IMR-90 (cell line): ENCODE measurements around the gene WBP1. TPM values are rescaled to one million over a fixed set of nuclear protein-coding genes. Genes with fewer than 3 reads are reported as not detected.

Source experiments
- ATAC-seq: fragments of 200-7000 bp; cut with Tn5 transposase; 2 replicates; pipeline ENCODE4 v1.9.1; 2020; ENCODE audit warnings: low read depth, mild to moderate bottlenecking, moderate library complexity
- BruUV-seq: library from RNA; stranded (reverse); fragments of 400-500 nt; replicated peaks from 2 replicates; lab custom pipeline; 2021; lab: Mats Ljungman, UMichigan
- CTCF ChIA-PET: fragments of 300-600 bp; formaldehyde crosslinking; extraction: SDS; loops from one replicate; lab custom pipeline; 2021; ENCODE audit warnings: antibody characterized with exemption; lab: Yijun Ruan, JAX
- POLR2A ChIA-PET: fragments of 300-600 bp; sonication (Branson Sonifier 250); formaldehyde crosslinking; loops from one replicate; lab custom pipeline; 2022; ENCODE audit warnings: antibody characterized with exemption; ENCODE audit not compliant: unreplicated experiment; lab: Charles Lee
- DNase-seq: peaks from one replicate; pipeline ENCODE4 v3.0.0; 2013
- H2AFZ ChIP-seq: replicated peaks from 2 replicates; pipeline ENCODE3; 2013; ENCODE audit warnings: low read length, mild to moderate bottlenecking; ENCODE audit not compliant: poor library complexity
- H2AK5ac ChIP-seq: 2 replicates; pipeline ENCODE4 v1.6.1; 2013; ENCODE audit warnings: low read depth, low read length, inconsistent platforms
- H2AK9ac ChIP-seq: replicated peaks from 2 replicates; pipeline ENCODE3; 2013; ENCODE audit warnings: mild to moderate bottlenecking, low read depth, low read length, moderate library complexity; ENCODE audit not compliant: poor library complexity
- H2BK120ac ChIP-seq: 2 replicates; pipeline ENCODE4 v1.6.1; 2013; ENCODE audit warnings: low read depth, low read length, inconsistent platforms
- H2BK15ac ChIP-seq: 3 replicates; pipeline ENCODE4 v1.6.1; 2013; ENCODE audit warnings: low read depth, low read length, inconsistent platforms
- H2BK20ac ChIP-seq: 2 replicates; pipeline ENCODE4 v1.6.1; 2013; ENCODE audit warnings: low read depth, mild to moderate bottlenecking, inconsistent platforms, low read length, moderate library complexity
- H2BK5ac ChIP-seq: 2 replicates; pipeline ENCODE4 v1.6.1; 2013; ENCODE audit warnings: mild to moderate bottlenecking, low read depth, low read length, inconsistent platforms; ENCODE audit not compliant: poor library complexity, severe bottlenecking
- H3K14ac ChIP-seq: replicated peaks from 2 replicates; pipeline ENCODE4 v1.6.1; 2013; ENCODE audit warnings: low read depth, low read length, inconsistent platforms
- H3K18ac ChIP-seq: 2 replicates; pipeline ENCODE4 v1.6.1; 2013; ENCODE audit warnings: low read depth, low read length, control low read depth
- H3K23ac ChIP-seq: 2 replicates; pipeline ENCODE4 v1.6.1; 2013; ENCODE audit warnings: low read depth, low read length, inconsistent platforms
- H3K27ac ChIP-seq: 2 replicates; pipeline ENCODE4 v1.5.1; 2013; ENCODE audit warnings: mild to moderate bottlenecking, control low read depth, low read length; ENCODE audit not compliant: insufficient read depth
- H3K27me3 ChIP-seq: 2 replicates; pipeline ENCODE4 v1.6.1; 2013; ENCODE audit warnings: low read length; ENCODE audit not compliant: control insufficient read depth, insufficient read depth
- H3K36me3 ChIP-seq: 2 replicates; pipeline ENCODE4 v1.6.1; 2013; ENCODE audit warnings: low read length, mixed read lengths; ENCODE audit not compliant: control insufficient read depth, insufficient read depth
- H3K4ac ChIP-seq: 2 replicates; pipeline ENCODE4 v1.6.1; 2013; ENCODE audit warnings: low read depth, low read length, inconsistent platforms
- H3K4me1 ChIP-seq: 2 replicates; pipeline ENCODE4 v1.6.1; 2013; ENCODE audit warnings: low read length, mixed read lengths; ENCODE audit not compliant: control insufficient read depth, insufficient read depth
- H3K4me2 ChIP-seq: 2 replicates; pipeline ENCODE4 v1.6.1; 2013; ENCODE audit warnings: low read depth, mild to moderate bottlenecking, control low read depth, low read length, moderate library complexity
- H3K4me3 ChIP-seq: 2 replicates; pipeline ENCODE4 v1.5.1; 2013; ENCODE audit warnings: low read depth, mild to moderate bottlenecking, control low read depth, low read length, moderate library complexity; ENCODE audit not compliant: insufficient read depth
- H3K56ac ChIP-seq: 2 replicates; pipeline ENCODE4 v1.6.1; 2013; ENCODE audit warnings: low read length, inconsistent platforms; ENCODE audit not compliant: insufficient read depth; ENCODE audit errors: extremely low read depth
- H3K79me1 ChIP-seq, 2 experiments: 2 replicates each; pipeline ENCODE4 v1.6.1; 2013; ENCODE audit warnings: low read length in 2 of 2, inconsistent platforms in 1 of 2, low read depth in 1 of 2
- H3K9ac ChIP-seq: 2 replicates; pipeline ENCODE4 v1.6.1; 2013; ENCODE audit warnings: low read depth, low read length, control low read depth
- H3K9me1 ChIP-seq: 2 replicates; pipeline ENCODE4 v1.6.1; 2013; ENCODE audit warnings: low read length, inconsistent platforms; ENCODE audit not compliant: insufficient read depth
- H3K9me3 ChIP-seq: 2 replicates; pipeline ENCODE4 v1.6.1; 2013; ENCODE audit warnings: low read length; ENCODE audit not compliant: control insufficient read depth, insufficient read depth
- H4K20me1 ChIP-seq: 2 replicates; pipeline ENCODE4 v1.6.1; 2013; ENCODE audit warnings: low read length, inconsistent platforms; ENCODE audit not compliant: insufficient read depth
- H4K5ac ChIP-seq: 2 replicates; pipeline ENCODE4 v1.6.1; 2013; ENCODE audit warnings: mild to moderate bottlenecking, low read depth, low read length, control low read depth
- H4K8ac ChIP-seq, 2 experiments: 2 replicates each; pipeline ENCODE4 v1.6.1; 2013; ENCODE audit warnings: low read depth in 2 of 2, low read length in 2 of 2, control low read depth in 1 of 2, inconsistent platforms in 1 of 2
- H4K91ac ChIP-seq: 2 replicates; pipeline ENCODE4 v1.6.1; 2013; ENCODE audit warnings: low read depth, low read length, inconsistent platforms; ENCODE audit not compliant: insufficient read depth
- FOS ChIP-seq: fragments of 150-350 bp; IDR thresholded peaks from 2 replicates; pipeline ENCODE4 v1.6.1; 2016; ENCODE audit warnings: low read depth, low read length
- WGBS, 2 experiments: methylation state at CpG; one replicate each; pipeline versions ENCODE4 v1.1.5 to v1.1.7; 2013; ENCODE audit warnings: missing lambda C conversion rate in 2 of 2; ENCODE audit not compliant: insufficient read length in 1 of 2; ENCODE audit errors: extremely low coverage in 2 of 2; 5-methylcytosine and 5-hydroxymethylcytosine counted together
- dilution Hi-C: fragments of 300-500 bp; cut with HindIII; formaldehyde crosslinking; loops from one replicate; pipeline ENCODE4 v1.14.3; 2018; ENCODE audit warnings: low sequenced_read_pairs; ENCODE audit not compliant: unreplicated experiment
- in situ Hi-C: fragments of 300-500 bp; cut with MboI; formaldehyde crosslinking; loops from 3 replicates; pipeline ENCODE4 v1.14.3; 2019; ENCODE audit warnings: low sequenced_read_pairs, inconsistent platforms, mixed read lengths
- intact Hi-C: fragments of 100-400 bp; cut with micrococcal nuclease; formaldehyde crosslinking; loops from 2 replicates; pipeline ENCODE4 v1.10.0; 2022
- polyA plus RNA-seq, 3 experiments: library from polyadenylated mRNA; depleted of rRNA; stranded (reverse); fragments of >200 nt; gene quantifications; 2 replicates each; pipeline ENCODE4 v1.2.3, GENCODE V29; 2012; ENCODE audit warnings: low replicate concordance in 1 of 3
- total RNA-seq: library from RNA; depleted of rRNA; stranded (reverse); fragments of >200 nt; gene quantifications from 2 replicates; pipeline ENCODE4 v1.2.3, GENCODE V29; 2012
- TF ChIP-seq, protein P1 (sequence below): fragments of 150-350 bp; IDR thresholded peaks from 2 replicates; pipeline ENCODE4 v1.6.1; 2017; ENCODE audit warnings: mild to moderate bottlenecking, antibody characterized with exemption, low read length, low read depth
- TF ChIP-seq, protein P2 (sequence below): fragments of 150-350 bp; IDR thresholded peaks from 2 replicates; pipeline ENCODE4 v1.6.1; 2016; ENCODE audit warnings: low read depth, mild to moderate bottlenecking, low read length, moderate library complexity, borderline replicate concordance

Gene WBP1
- total and polyA plus RNA-seq, 2 of the 4 experiments (the other 2 are of a cell fraction), result 22.9 to 78.5 TPM

DNA sequence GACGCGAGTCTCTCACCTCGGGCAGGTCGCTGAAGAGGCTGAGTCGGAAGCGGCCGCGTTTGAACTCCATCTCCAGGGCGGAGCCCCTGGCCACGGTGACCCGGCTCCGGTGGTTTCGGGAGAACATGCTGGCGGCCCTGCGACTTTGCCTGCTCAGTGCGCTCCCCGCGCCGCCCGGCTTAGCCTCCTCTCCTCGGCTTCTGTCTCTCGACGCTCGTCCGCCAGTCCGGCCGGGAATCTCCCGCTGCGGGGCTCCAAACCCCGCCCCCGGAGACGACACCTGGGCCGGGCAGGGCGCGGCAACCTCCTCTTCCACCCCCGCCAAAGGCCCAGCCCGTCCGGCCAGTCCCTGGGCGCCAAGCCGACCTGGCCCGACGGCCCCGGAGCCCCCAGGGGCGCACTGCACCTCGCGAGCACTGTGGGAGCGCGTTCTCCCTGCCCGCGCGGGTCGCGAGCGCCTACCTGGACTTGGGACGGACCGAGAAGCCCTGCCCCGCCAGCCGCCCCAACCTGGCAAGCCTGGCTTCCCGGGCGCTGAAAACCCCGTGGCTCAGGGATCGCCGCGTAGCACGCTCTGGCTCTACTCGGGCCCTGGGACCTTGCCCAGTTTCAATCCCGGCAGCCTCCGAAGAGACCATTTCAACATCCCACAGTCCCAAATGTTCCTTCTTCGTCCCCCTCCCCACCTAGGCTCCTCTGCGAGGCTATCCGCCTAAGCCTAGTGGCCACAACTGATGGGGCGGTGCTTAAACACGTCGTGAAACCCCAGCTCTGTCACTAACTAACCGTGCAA is 16.4 kb upstream of the WBP1 start, which contains the start of gene RTKN:
Gene RTKN (minus strand): TSS at position 248 of the 793 bp plus-strand sequence. CDS start 121 bp downstream, at position 127.
- peak within 1 kb of the TSS; percentile 81 for H2AK9ac ChIP-seq
- peak within 1 kb of the TSS; percentile 70; the same call in 1 of the 3 replicates for H2BK15ac ChIP-seq
- H4K5ac ChIP-seq, result peak within 1 kb of the TSS; percentile 86
- in situ Hi-C loops (no loop called here), intact Hi-C loops (no loop called here), dilution Hi-C loops (no loop called here)
- H3K4me2 ChIP-seq, result peak within 1 kb of the TSS; percentile 54
- peak within 1 kb of the TSS; percentile 73 for H4K91ac ChIP-seq
- DNase-seq (no peak), ATAC-seq (no peak)
- 47% methylated on average over 33 of the region's 75 CpGs; no CpG with 5 or more reads in 1 of the 2 experiments for WGBS, 2 experiments
- peaks cover 5% of the 10 kb centered on the region; the same call in 1 of the 2 replicates for H3K27me3 ChIP-seq
- TF ChIP-seq, protein P1, sequence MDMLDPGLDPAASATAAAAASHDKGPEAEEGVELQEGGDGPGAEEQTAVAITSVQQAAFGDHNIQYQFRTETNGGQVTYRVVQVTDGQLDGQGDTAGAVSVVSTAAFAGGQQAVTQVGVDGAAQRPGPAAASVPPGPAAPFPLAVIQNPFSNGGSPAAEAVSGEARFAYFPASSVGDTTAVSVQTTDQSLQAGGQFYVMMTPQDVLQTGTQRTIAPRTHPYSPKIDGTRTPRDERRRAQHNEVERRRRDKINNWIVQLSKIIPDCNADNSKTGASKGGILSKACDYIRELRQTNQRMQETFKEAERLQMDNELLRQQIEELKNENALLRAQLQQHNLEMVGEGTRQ, result no peak
- TF ChIP-seq FOS, result no peak
- TF ChIP-seq, protein P2, sequence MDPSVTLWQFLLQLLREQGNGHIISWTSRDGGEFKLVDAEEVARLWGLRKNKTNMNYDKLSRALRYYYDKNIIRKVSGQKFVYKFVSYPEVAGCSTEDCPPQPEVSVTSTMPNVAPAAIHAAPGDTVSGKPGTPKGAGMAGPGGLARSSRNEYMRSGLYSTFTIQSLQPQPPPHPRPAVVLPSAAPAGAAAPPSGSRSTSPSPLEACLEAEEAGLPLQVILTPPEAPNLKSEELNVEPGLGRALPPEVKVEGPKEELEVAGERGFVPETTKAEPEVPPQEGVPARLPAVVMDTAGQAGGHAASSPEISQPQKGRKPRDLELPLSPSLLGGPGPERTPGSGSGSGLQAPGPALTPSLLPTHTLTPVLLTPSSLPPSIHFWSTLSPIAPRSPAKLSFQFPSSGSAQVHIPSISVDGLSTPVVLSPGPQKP, result no peak
- H3K4me3 ChIP-seq, result no peak within 1 kb of the TSS
- H3K56ac ChIP-seq, result no peak within 1 kb of the TSS; the same call in 1 of the 2 replicates
- no TSS peak for BruUV-seq
- peak within 1 kb of the TSS; percentile 59 for H2BK5ac ChIP-seq
- H2BK120ac ChIP-seq, result peak within 1 kb of the TSS; percentile 55
- peaks cover 18 to 33% of the 10 kb centered on the region in 2 experiments for H3K79me1 ChIP-seq
- peak within 1 kb of the TSS; percentile 70; the same call in 1 of the 2 replicates for H3K27ac ChIP-seq
- peak within 1 kb of the TSS; percentile 87 to 98 for H4K8ac ChIP-seq
- H3K9ac ChIP-seq, result peak within 1 kb of the TSS; percentile 55
- 0 out of 2 replicates have a peak, but pooled peaks cover 3% of the 10 kb centered on the region for H4K20me1 ChIP-seq
- H3K4ac ChIP-seq, result peak within 1 kb of the TSS; percentile 82
- CTCF ChIA-PET, result no interaction called here
- H3K18ac ChIP-seq, result peak within 1 kb of the TSS; percentile 29
- H3K36me3 ChIP-seq, result no peaks in the 10 kb centered on the region
- peaks cover 19% of the 10 kb centered on the region for H3K4me1 ChIP-seq
- peak within 1 kb of the TSS; percentile 28; the same call in 1 of the 2 replicates for H3K23ac ChIP-seq
- H2AFZ ChIP-seq, result peak within 1 kb of the TSS; percentile 94
- POLR2A ChIA-PET, result no interaction called here
- H3K9me1 ChIP-seq, result peaks cover 21% of the 10 kb centered on the region
- peak within 1 kb of the TSS; percentile 92 for H2AK5ac ChIP-seq
- H3K14ac ChIP-seq, result peak within 1 kb of the TSS; percentile 66; the same call in 1 of the 2 replicates
- no peak within 1 kb of the TSS for H2BK20ac ChIP-seq
- no peaks in the 10 kb centered on the region for H3K9me3 ChIP-seq
